ENCODE results near the gene MYH2. TPM values are rescaled to one million over a fixed set of nuclear protein-coding genes. Genes with fewer than 3 reads are reported as not detected.
"Not testable (repeated sequence)": the region's sequence is repeated elsewhere in the genome, so short reads cannot be mapped to it uniquely, and the experiment has no call there.

Gene MYH2
- total RNA-seq, 2 donors from 2014 or later = 0.18 to 0.23 TPM

DNA sequence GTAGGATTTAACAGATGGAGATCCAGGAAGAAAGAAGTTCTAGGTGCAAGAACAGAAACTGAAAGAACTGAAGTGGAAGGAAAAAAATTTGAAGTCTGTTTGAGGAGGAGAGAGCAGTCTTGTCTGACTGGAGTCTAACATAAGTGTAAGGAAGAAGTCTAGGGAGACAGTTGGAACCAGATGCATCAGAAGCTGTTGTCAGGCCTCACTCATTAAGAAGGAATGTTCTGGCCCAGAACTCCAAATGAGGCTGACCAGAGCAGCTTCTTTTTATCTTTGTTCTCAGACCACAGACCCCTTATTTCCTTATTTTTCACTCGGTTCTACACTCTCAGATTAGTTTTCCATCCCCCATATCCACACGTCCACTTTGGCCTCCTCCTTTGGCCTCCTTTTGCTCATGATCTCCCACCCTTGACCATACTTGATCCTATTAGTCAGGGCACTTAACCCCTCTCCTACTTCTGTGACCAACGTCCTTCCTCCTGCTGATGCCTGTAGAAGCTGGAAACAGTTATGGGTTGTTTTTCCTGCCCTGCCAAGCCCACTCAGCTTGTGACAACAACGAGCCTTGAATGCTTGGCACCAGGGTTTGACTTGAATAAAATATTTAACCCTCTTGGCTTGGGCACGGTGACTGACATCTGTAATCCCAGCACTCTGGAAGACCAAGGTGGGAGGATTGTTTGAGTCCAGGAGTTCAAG is 7.0 kb upstream of the MYH2 start:
- Histone ChIP-seq H3K27me3 (replicated peaks; ENCODE audit: insufficient read depth) (no peaks in the 10 kb centered on the region), H3K9me3 (no peaks in the 10 kb centered on the region), H3K4me3 (no peak overlapping the region), H3K4me1 (replicated peaks) (no peaks in the 10 kb centered on the region), H3K36me3 (no peaks in the 10 kb centered on the region), H3K27ac (no peak overlapping the region)
- no peak for TF ChIP-seq POLR2AphosphoS5 (IDR thresholded peaks at IDR 0.05)
- no peak for TF ChIP-seq POLR2A (IDR thresholded peaks at IDR 0.05)
- no peak for DNase-seq (ENCODE audit: low spot score)
- intact Hi-C loops (cut with DNase I) = no loop called here
- 66% methylated on average over 5 of the region's 5 CpGs for WGBS

DNA sequence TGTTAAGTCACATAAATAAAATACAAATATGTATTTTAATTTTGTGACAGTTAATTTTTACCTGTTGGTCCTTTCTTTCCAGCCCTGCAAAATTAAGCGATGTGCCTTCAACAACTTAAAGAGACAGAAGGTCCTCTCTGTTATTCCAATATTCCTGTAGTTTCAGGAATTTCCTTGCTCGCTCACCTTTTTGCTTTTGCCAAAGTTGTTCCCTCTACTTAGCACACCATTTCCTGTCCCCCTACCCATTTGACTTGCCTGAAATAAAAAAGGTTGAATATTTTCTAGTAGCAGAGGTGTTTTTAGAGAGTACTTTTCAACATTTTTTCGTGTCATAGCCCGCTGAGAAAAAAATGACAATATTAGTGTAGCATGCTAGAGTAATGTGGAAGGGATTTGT is 556 bp upstream of the MYH2 start:
- intact Hi-C loops (cut with DNase I) = no loop called here
- WGBS = 88% methylated on average over 4 of the region's 4 CpGs
- Histone ChIP-seq H3K9me3 (no peaks in the 10 kb centered on the region), H3K4me3 (no peak overlapping the region), H3K27me3 (replicated peaks; ENCODE audit: insufficient read depth) (no peaks in the 10 kb centered on the region), H3K4me1 (replicated peaks) (no peaks in the 10 kb centered on the region), H3K27ac (no peak overlapping the region), H3K36me3 (no peaks in the 10 kb centered on the region)
- no peak for DNase-seq (ENCODE audit: low spot score)
- TF ChIP-seq POLR2AphosphoS5 (IDR thresholded peaks at IDR 0.05) (no peak), POLR2A (IDR thresholded peaks at IDR 0.05) (no peak)
- TF ChIP-seq, protein P1, sequence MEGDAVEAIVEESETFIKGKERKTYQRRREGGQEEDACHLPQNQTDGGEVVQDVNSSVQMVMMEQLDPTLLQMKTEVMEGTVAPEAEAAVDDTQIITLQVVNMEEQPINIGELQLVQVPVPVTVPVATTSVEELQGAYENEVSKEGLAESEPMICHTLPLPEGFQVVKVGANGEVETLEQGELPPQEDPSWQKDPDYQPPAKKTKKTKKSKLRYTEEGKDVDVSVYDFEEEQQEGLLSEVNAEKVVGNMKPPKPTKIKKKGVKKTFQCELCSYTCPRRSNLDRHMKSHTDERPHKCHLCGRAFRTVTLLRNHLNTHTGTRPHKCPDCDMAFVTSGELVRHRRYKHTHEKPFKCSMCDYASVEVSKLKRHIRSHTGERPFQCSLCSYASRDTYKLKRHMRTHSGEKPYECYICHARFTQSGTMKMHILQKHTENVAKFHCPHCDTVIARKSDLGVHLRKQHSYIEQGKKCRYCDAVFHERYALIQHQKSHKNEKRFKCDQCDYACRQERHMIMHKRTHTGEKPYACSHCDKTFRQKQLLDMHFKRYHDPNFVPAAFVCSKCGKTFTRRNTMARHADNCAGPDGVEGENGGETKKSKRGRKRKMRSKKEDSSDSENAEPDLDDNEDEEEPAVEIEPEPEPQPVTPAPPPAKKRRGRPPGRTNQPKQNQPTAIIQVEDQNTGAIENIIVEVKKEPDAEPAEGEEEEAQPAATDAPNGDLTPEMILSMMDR (IDR thresholded peaks at IDR 0.05) = no peak

DNA sequence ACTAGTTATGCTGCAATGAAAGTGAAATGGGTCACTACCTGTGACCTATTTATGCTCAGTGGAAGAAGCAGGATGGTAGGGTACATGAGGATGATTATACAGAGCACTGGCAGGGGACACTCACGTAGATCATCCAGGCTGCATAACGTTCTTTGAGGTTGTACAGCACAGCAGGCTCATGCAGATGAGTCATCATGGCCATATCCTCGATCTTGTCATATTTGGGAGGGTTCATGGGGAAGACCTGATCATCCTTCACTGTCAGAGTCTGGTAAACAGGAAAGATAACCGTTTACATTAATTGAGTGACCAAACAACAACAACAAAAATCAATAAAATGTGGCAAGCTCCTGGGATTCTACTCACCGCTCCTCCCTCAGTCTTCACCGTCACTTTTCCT is 2.1 kb downstream of the MYH2 start:
- H3K36me3 ChIP-seq = no peaks in the 10 kb centered on the region
- intact Hi-C loops (cut with DNase I) = no loop called here
- no peaks in the 10 kb centered on the region for H3K27me3 ChIP-seq (replicated peaks; ENCODE audit: insufficient read depth)
- DNase-seq (ENCODE audit: low spot score) = no peak
- no peaks in the 10 kb centered on the region for H3K9me3 ChIP-seq
- no peaks in the 10 kb centered on the region for H3K4me1 ChIP-seq (replicated peaks)
- no peak for TF ChIP-seq POLR2AphosphoS5 (IDR thresholded peaks at IDR 0.05)
- TF ChIP-seq POLR2A (IDR thresholded peaks at IDR 0.05) = no peak
- TF ChIP-seq, protein P1 (IDR thresholded peaks at IDR 0.05) = no peak
- no peak overlapping the region for H3K4me3 ChIP-seq
- H3K27ac ChIP-seq = no peak overlapping the region
- 81% methylated on average over 6 of the region's 6 CpGs for WGBS

DNA sequence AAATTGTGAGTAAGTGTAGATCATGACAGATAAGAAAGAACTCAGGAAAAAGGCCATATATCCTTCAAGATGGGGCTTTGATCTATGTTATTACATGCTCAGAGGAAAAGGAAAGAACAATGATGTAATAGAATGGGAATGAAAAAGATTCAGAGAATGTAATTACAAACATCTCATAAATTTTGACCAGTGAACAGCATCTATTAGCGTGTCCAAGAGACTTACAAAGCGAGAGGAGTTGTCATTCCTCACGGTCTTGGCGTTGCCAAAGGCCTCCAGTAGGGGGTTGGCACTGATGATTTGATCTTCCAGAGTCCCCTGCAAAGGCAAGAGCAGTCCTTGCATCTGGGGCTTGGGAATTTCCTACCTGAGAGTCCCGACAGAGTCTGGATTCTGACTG is 6.0 kb downstream of the MYH2 start:
- DNase-seq (ENCODE audit: low spot score); H3K4me1 ChIP-seq (replicated peaks); H3K4me3 ChIP-seq; intact Hi-C loops (cut with DNase I); H3K36me3 ChIP-seq; H3K27ac ChIP-seq; H3K9me3 ChIP-seq; H3K27me3 ChIP-seq (replicated peaks; ENCODE audit: insufficient read depth): not testable (repeated sequence)
- WGBS = 45% methylated on average over 5 of the region's 5 CpGs

DNA sequence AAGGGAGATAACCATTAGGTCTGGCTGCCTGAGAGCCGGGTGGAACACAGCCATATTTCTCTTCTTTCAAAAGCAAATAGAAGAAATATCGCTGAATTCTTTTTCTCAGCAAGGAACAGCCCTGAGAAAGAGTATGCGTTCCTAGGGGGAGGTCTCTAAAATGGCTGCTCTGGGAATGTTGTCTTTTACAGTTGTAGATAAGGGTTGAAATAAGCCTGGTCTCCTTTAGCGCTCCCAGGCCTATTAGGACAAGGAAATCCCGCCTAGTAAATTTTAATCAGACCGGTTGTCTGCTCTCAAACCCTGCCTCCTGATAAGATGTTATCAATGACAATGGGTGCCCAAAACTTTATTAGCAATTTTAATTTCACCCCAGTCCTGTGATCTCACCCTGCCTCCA is 8.3 kb downstream of the MYH2 start:
- H3K36me3 ChIP-seq; DNase-seq (ENCODE audit: low spot score); H3K27ac ChIP-seq; H3K9me3 ChIP-seq; intact Hi-C loops (cut with DNase I); H3K4me3 ChIP-seq; H3K27me3 ChIP-seq (replicated peaks; ENCODE audit: insufficient read depth); H3K4me1 ChIP-seq (replicated peaks): not testable (repeated sequence)
- 94% methylated on average over 6 of the region's 6 CpGs for WGBS

DNA sequence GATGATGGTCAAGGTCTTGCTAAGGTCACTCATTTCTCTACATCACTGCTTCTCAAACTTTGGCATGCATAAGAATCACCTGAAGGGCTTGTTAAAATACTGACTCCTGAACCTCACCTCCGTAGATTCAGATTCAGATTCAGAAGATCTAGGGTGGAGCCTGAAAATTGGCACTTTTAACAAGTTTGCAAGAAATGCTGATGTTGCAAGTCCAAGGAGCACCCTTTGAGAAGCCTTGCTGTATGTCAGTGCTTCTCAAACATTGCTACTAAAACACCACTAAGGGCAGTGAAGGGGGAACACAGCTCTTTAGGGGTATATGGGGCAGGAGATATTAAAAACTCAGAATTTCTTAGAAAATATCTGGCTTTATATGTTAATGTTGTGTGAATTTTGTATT is 17.4 kb downstream of the MYH2 start:
- no peaks in the 10 kb centered on the region for H3K4me1 ChIP-seq (replicated peaks)
- DNase-seq (ENCODE audit: low spot score) = no peak
- WGBS = 84% methylated on average over 1 of the region's 1 CpG
- intact Hi-C loops (cut with DNase I) = no loop called here
- H3K27ac ChIP-seq = no peak overlapping the region
- H3K9me3 ChIP-seq = no peaks in the 10 kb centered on the region
- TF ChIP-seq POLR2AphosphoS5 (IDR thresholded peaks at IDR 0.05) = no peak
- TF ChIP-seq, protein P1 (IDR thresholded peaks at IDR 0.05) = no peak
- TF ChIP-seq POLR2A (IDR thresholded peaks at IDR 0.05) = no peak
- no peaks in the 10 kb centered on the region for H3K36me3 ChIP-seq
- no peak overlapping the region for H3K4me3 ChIP-seq
- no peaks in the 10 kb centered on the region for H3K27me3 ChIP-seq (replicated peaks; ENCODE audit: insufficient read depth)
